Spleen (tissue), 11 donors: ENCODE data around the gene FAM184A. TPM values are rescaled to one million over a fixed set of nuclear protein-coding genes. Genes with fewer than 3 reads are reported as not detected.

Source experiments
- DNase-seq: peaks from one replicate; pipeline ENCODE4 v3.0.0-alpha.2; 2020
- H3K27ac ChIP-seq, 8 donors: fragments of 200-600 bp; sonication (generic) in 7 of 8; 1 replicate in 4 of 8; 2 replicates in 4 of 8; pipeline versions ENCODE4 v1.5.0 to v1.8.0; 2016 to 2021; ENCODE audit warnings: inconsistent platforms in 4 of 8, mild to moderate bottlenecking in 4 of 8, moderate library complexity in 1 of 8
- H3K27me3 ChIP-seq, 7 donors: fragments of 200-600 bp; sonication (generic) in 6 of 7; replicated peaks in 1 of 7; 1 replicate in 4 of 7; 2 replicates in 3 of 7; pipeline versions ENCODE4 v1.5.0 to v1.8.0; 2016 to 2021; ENCODE audit warnings: inconsistent platforms in 3 of 7, mild to moderate bottlenecking in 1 of 7
- H3K36me3 ChIP-seq, 6 donors: fragments of 200-600 bp; sonication (generic) in 5 of 6; 1 replicate in 4 of 6; 2 replicates in 2 of 6; pipeline versions ENCODE4 v1.5.0 to v1.8.0; 2016 to 2021; ENCODE audit warnings: inconsistent platforms in 2 of 6
- H3K4me1 ChIP-seq, 6 donors: fragments of 200-600 bp; sonication (generic) in 5 of 6; 1 replicate in 3 of 6; 2 replicates in 3 of 6; pipeline versions ENCODE4 v1.5.0 to v1.8.0; 2016 to 2021; ENCODE audit warnings: inconsistent platforms in 3 of 6
- H3K4me3 ChIP-seq, 8 donors: fragments of 200-600 bp; sonication (generic) in 7 of 8; 1 replicate in 4 of 8; 2 replicates in 4 of 8; pipeline versions ENCODE4 v1.5.0 to v1.8.0; 2016 to 2021; ENCODE audit warnings: inconsistent platforms in 4 of 8, mild to moderate bottlenecking in 4 of 8, moderate library complexity in 2 of 8
- H3K9me3 ChIP-seq, 8 donors: fragments of 200-600 bp; sonication (generic) in 7 of 8; 1 replicate in 4 of 8; 2 replicates in 4 of 8; pipeline versions ENCODE4 v1.5.0 to v1.8.0; 2016 to 2021; ENCODE audit warnings: inconsistent platforms in 4 of 8
- CTCF ChIP-seq, 11 experiments: fragments of 200-600 bp in 7 of 11; fragments of 450-650 bp in 4 of 11; sonication (generic) in 4 of 11; IDR thresholded peaks in 8 of 11; conservative IDR thresholded peaks in 3 of 11; 1 replicate in 7 of 11; 2 replicates in 4 of 11; pipeline versions ENCODE4 v1.4.0 to v1.8.0; 2016 to 2021; ENCODE audit warnings: antibody characterized with exemption in 11 of 11, inconsistent platforms in 4 of 11, mild to moderate bottlenecking in 1 of 11
- POLR2A ChIP-seq, 3 donors: fragments of 450-650 bp; IDR thresholded peaks; one replicate each; pipeline ENCODE4 v1.5.1; 2017; ENCODE audit warnings: antibody characterized with exemption in 3 of 3, mild to moderate bottlenecking in 1 of 3
- POLR2AphosphoS5 ChIP-seq, 3 donors: sonication (generic); formaldehyde crosslinking; IDR thresholded peaks; one replicate each; pipeline ENCODE4 v1.5.1; 2017; ENCODE audit warnings: antibody characterized with exemption in 3 of 3
- WGBS, 5 donors: extraction: QIAGEN DNeasy Blood & Tissue Kit in 3 of 5; methylation state at CpG; one replicate each; pipeline versions ENCODE4 v1.1.5 to v1.1.7; 2013 to 2018; 5-methylcytosine and 5-hydroxymethylcytosine counted together
- intact Hi-C: fragments of 100-400 bp; cut with DNase I; formaldehyde crosslinking; loops from one replicate; pipeline ENCODE4 v1.15.0; 2023; ENCODE audit warnings: low total_unique reads
- polyA plus RNA-seq, 3 donors: library from polyadenylated mRNA; stranded (reverse); fragments of 200-250 nt; gene quantifications; one replicate each; pipeline ENCODE4 v1.2.1, GENCODE V29; 2013
- total RNA-seq, 7 donors: library from RNA; depleted of rRNA in 3 of 7; stranded (reverse); fragments of >200 nt in 3 of 7; fragmentation: NEBNext Ultra II Directional in 4 of 7; extraction: Animal tissue kit (Norgen Biotek cat#: 25700) in 4 of 7; gene quantifications; one replicate each; pipeline versions ENCODE4 v1.1.0 to v1.2.1, GENCODE V29; 2016 to 2021
- donor health status: healthy with polysubstance abuse.
- donor health status: DM: no; HTN: no; CAD: no; lungs with moderate emphysema.
- donor health status: DM: no; HTN: no; CAD: no.
- donor health status: Bipolar disorder and iron deficiency.
- donor health status: healthy.
- donor health status: DM: no; HTN: no; CAD: no.
- donor health status: DM: yes; HTN: yes; CAD: no.

Gene FAM184A
- total and polyA plus RNA-seq, 10 donors = 0.66 to 2.0 (median 1.2) TPM

GRCh38 chr6:118968416-118968815, 110.0 kb downstream of the FAM184A start:
- WGBS, 5 donors = 36 to 55% (median 47%) methylated on average over 2 of the region's 2 CpGs
- intact Hi-C loops = loop anchor here (5.0 kb wide), 1 partner anchor 139 kb away; no protein-coding TSS in a partner anchor
- no peaks in the 10 kb centered on the region for H3K27me3 ChIP-seq

GRCh38 chr6:118967239-118967638, 111.2 kb downstream of the FAM184A start:
- H3K4me1 ChIP-seq = no peaks in the 10 kb centered on the region
- no peaks in the 10 kb centered on the region for H3K27me3 ChIP-seq
- TF ChIP-seq POLR2AphosphoS5 (IDR thresholded peaks at IDR 0.05) (no peak), POLR2A (IDR thresholded peaks at IDR 0.05) (no peak)
- H3K36me3 ChIP-seq = no peaks in the 10 kb centered on the region
- intact Hi-C loops = loop anchor here (5.0 kb wide), 1 partner anchor 140 kb away; no protein-coding TSS in a partner anchor
- DNase-seq = no peak
- no peak overlapping the region for H3K27ac ChIP-seq
- H3K4me3 ChIP-seq = no peak overlapping the region
- 76 to 94% (median 85%) methylated on average over 2 of the region's 2 CpGs for WGBS, 5 donors
- H3K9me3 ChIP-seq = no peaks in the 10 kb centered on the region

More at GRCh38 chr6:118968416-118968815, 110.0 kb downstream of the FAM184A start:
- H3K4me3 ChIP-seq = no peak overlapping the region
- no peak overlapping the region for H3K27ac ChIP-seq
- DNase-seq = no peak
- TF ChIP-seq POLR2AphosphoS5 (IDR thresholded peaks at IDR 0.05) (no peak), POLR2A (IDR thresholded peaks at IDR 0.05) (no peak), CTCF (IDR thresholded peaks at IDR 0.05 in 8 of 11, conservative IDR thresholded peaks at IDR 0.05 in 3 of 11) (no peak)
- H3K4me1 ChIP-seq = no peaks in the 10 kb centered on the region
- no peaks in the 10 kb centered on the region for H3K9me3 ChIP-seq
- H3K36me3 ChIP-seq = no peaks in the 10 kb centered on the region

GRCh38 chr6:118965843-118966370, 112.6 kb downstream of the FAM184A start:
- 86 to 94% (median 93%) methylated on average over 2 of the region's 2 CpGs for WGBS, 5 donors
- Histone ChIP-seq H3K9me3 (no peaks in the 10 kb centered on the region), H3K4me3 (no peak overlapping the region), H3K4me1 (no peaks in the 10 kb centered on the region), H3K27ac (no peak overlapping the region), H3K27me3 (no peaks in the 10 kb centered on the region), H3K36me3 (no peaks in the 10 kb centered on the region)
- DNase-seq = no peak
- no peak for TF ChIP-seq CTCF (IDR thresholded peaks at IDR 0.05 in 8 of 11, conservative IDR thresholded peaks at IDR 0.05 in 3 of 11)
- no peak for TF ChIP-seq POLR2AphosphoS5 (IDR thresholded peaks at IDR 0.05)
- intact Hi-C loops = loop anchor here (5.0 kb wide), 1 partner anchor 141 kb away; no protein-coding TSS in a partner anchor

- no peak for DNase-seq
- no peaks in the 10 kb centered on the region for H3K27me3 ChIP-seq
- no peaks in the 10 kb centered on the region for H3K4me1 ChIP-seq
- TF ChIP-seq POLR2AphosphoS5 (IDR thresholded peaks at IDR 0.05) (no peak), CTCF (IDR thresholded peaks at IDR 0.05 in 8 of 11, conservative IDR thresholded peaks at IDR 0.05 in 3 of 11) (no peak), POLR2A (IDR thresholded peaks at IDR 0.05) (no peak)
- intact Hi-C loops = loop anchor here (5.0 kb wide), 1 partner anchor 142 kb away; no protein-coding TSS in a partner anchor
- H3K9me3 ChIP-seq = no peaks in the 10 kb centered on the region
- H3K36me3 ChIP-seq = no peaks in the 10 kb centered on the region
- H3K4me3 ChIP-seq = no peak overlapping the region
- H3K27ac ChIP-seq = no peak overlapping the region
- 85 to 93% (median 92%) methylated on average over 3 of the region's 3 CpGs for WGBS, 5 donors
Observed at GRCh38 chr6:118965371-118965770, 113.1 kb downstream of the FAM184A start.
